ENCODE data around the gene NETO2.

GRCh38 chr16:47065766-47066688, 77.7 kb downstream of the NETO2 start:
- no peak for TF ChIP-seq CTCF (conservative IDR thresholded peaks at IDR 0.05)
- no peak for TF ChIP-seq ZFX (IDR thresholded peaks at IDR 0.05)
